GM12872 (cell line): Measurements from ENCODE around the gene ACCS.

ENCODE experiments used
- TF ChIP-seq, protein P1 (sequence below): IDR thresholded peaks from 3 replicates; pipeline ENCODE4 v1.5.1; 2011; ENCODE audit warnings: low read depth, mild to moderate bottlenecking, low read length, moderate library complexity; ENCODE audit not compliant: insufficient read depth

The ACCS gene

DNA sequence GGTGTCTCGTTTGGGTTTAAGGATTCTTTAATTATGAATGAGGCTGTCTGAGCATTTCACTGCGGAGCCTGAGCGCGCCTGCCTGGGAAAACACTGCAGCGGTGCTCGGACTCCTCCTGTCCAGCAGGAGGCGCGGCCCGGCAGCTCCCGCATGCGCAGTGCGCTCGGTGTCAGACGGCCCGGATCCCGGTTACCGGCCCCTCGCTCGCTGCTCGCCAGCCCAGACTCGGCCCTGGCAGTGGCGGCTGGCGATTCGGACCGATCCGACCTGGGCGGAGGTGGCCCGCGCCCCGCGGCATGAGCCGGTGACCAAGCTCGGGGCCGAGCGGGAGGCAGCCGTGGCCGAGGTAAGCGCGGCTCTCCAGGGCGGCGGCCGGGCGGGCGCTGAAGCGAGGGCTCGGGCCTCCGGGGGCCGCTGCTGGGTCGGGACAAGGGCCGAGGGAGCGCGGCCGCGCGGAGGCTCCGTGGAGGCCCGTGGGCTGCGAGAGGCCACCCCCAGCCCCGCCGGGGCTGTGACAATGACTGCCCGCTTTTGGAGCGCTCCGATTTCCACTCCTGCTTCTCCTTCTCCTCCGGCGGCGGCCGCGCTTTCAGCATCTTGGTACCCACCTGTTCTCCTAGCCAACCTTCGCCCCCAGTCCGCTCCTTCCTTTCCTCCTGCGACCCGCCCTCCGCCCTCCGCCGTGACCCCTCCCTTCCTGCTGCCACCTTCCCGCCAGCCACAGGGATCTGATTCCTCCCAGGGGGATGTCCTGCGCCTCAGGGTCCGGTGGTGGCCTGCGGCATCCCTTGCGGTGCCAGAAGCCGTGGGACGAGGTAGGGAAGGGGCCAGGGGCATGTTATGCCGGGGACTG, 29.7 kb downstream of the ACCS start, which contains the start of gene EXT2:
Gene EXT2, plus strand, starts transcription at position 173 of the 854 bp plus-strand sequence. CDS start 12,035 bp downstream, outside the sequence.
- TF ChIP-seq, protein P1, sequence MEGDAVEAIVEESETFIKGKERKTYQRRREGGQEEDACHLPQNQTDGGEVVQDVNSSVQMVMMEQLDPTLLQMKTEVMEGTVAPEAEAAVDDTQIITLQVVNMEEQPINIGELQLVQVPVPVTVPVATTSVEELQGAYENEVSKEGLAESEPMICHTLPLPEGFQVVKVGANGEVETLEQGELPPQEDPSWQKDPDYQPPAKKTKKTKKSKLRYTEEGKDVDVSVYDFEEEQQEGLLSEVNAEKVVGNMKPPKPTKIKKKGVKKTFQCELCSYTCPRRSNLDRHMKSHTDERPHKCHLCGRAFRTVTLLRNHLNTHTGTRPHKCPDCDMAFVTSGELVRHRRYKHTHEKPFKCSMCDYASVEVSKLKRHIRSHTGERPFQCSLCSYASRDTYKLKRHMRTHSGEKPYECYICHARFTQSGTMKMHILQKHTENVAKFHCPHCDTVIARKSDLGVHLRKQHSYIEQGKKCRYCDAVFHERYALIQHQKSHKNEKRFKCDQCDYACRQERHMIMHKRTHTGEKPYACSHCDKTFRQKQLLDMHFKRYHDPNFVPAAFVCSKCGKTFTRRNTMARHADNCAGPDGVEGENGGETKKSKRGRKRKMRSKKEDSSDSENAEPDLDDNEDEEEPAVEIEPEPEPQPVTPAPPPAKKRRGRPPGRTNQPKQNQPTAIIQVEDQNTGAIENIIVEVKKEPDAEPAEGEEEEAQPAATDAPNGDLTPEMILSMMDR, result peak; percentile 90

DNA sequence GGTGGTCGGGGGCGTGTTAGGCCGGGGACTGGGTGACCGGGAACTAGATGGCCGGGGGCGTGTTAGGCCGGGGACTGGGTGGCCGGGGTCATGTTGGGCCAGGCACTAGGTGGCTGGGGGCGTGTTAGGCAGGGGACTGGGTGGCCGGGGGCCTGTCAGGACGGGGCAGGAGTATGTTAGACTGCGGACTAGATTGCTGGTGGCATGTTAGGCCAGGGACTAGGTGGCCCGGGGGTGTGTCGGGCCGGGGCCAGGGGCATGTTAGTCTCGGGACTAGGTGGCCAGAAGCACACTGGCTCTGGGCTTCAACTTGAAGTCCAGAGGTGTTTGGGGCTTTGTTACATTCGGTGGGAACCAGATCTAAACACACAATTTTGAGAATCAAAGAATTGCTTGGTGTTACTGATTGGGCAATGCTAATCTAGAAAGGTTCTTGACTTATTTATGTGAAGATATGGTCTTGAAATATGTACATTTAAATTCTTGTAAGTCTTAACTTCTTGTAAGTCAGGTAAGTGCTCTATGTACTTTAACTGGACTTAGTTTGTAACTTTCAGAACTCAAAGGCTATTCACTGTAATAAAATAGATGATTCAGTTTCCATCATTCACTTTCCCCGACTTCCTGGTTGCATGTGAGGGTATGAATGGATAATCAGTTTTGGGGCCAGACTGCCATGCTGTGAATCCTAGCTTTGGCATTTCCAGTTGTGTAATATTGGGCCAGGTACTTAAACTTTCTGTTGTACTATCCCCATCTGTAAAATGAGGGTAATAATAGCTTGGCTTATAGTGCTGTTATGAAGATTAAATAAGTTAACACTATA, 30.5 kb downstream of the ACCS start:
- TF ChIP-seq, protein P1, result no peak

DNA sequence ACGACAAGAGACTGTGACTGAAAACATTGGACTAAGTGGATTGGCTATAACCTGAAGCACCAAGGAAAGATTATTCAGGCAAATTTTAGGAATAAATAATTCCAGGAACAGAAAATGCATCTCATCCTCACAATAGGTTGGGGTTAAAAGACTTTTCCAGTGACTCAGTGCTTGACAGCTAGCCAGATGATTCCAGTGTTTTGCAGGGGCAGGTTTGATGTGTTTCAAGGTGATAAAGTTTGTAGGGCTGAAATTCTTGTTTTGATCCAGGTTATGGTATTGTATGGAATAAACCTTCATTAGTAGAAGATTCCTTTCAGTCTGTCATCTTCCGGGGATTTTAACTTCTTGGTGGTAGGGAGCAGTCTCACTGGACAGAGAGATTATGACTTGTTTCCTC, 31.8 kb downstream of the ACCS start:
- TF ChIP-seq, protein P1, result no peak

DNA sequence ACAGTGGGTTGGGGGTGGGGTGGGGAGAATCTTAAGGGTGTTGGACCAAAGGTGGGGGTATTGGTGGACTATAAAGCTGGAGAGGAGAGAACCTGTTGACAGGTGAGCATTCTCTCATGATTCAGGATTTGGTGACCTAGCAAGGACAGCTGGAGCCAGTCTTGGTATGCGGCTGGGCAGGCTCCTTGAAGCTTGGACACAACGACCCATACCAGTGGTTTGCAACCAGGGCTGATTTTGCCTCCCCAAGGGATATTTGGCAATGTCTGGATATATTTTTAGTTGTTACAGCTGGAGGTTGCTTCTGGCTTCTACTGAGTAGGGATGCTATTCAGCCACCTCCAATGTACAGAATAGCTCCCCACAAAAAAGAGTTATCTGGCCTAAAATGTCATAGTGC, 35.0 kb downstream of the ACCS start:
- TF ChIP-seq, protein P1, result no peak

DNA sequence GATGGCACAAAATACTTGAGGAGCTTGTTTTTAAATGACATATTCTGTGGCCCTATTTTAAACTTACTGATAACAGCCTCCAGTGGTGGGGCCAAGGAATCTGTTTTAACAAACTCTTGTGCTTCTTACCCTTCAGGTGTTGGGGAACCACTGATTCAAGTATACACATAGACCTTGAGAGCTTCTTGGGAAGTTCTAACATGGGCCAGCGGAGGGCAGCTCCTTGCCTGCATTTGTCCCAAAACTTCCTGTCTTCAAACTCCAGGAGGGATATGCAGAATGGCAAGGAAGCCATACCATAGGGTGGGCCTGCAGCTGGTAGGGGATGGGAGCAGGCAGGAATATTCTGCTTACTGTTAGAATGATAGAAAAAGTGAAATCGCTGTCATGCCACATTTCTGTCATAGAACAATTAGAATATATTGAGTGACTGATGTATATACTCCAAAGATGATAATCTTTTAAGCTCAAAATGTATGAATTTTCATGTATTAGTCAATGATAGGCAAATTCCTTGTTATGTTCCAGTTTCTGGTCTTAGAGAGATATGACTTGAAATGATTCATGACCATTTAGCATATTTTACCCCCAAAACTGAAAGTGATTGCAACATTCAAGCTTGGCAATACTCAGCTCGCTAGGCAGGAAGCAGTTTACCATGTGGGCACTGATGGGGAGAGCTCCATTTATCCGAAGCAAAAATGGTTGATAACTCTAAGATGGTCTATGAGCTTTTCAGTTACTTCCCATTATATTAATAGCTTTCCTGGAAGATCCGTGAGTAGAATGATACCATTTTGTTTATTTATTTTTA, 38.6 kb downstream of the ACCS start:
- TF ChIP-seq, protein P1, result no peak

DNA sequence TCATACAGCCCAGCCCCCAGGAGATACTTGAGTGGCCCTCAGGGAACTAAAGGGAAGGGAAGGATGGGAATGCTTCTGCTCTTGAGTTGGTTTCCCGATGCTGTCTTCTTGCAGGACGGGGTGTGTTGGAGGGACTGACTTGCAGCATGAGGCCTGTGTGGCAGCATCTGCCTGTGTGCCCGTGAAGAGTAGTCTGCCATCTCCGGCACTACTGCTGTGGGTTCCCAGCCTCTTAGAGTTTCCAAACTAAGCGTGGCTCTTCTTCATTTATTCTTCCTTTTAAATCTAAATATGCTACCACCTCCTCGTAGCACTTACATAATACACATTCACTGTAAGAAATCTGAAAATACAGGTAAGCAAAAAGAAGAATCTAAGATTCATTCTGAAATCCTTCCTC, 42.2 kb downstream of the ACCS start:
- TF ChIP-seq, protein P1, result no peak

DNA sequence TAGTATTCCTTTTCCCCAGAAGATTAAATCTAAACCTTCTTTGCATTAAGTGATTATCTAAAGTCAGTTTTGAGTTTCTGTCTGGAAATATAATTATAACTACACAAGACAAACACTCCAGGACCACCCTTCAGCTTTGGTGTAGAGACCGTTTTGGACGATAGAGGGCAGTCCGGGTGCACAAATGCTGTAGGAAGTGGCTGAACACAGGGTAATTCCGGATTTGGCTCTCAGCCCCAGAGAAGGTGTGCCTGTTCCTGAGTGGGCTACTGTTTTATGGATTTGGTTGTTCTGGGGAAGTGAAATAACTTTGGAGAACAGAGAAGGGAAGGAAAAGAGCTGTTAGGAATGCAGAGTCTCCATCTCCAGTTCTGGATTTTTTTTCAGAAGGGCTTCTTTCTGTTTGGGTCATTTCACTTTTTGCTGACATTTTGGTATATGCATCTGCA, 44.2 kb downstream of the ACCS start:
- TF ChIP-seq, protein P1, result peak; percentile 84
